Effector memory CD4-positive, alpha-beta T cell (primary cell): ENCODE data around the gene DDX17.

Experiments used
- DNase-seq, 3 donors: peaks; one replicate each; pipeline ENCODE4 v3.0.0-alpha.2; 2020
- H3K27ac ChIP-seq: 2 replicates; pipeline ENCODE4 v1.7.0; 2013; ENCODE audit warnings: mild to moderate bottlenecking, low read length, moderate library complexity; ENCODE audit not compliant: insufficient read depth, poor library complexity, severe bottlenecking
- H3K27me3 ChIP-seq: replicated peaks from 2 replicates; pipeline ENCODE4 v1.7.0; 2013; ENCODE audit warnings: mild to moderate bottlenecking, low read length; ENCODE audit not compliant: insufficient read depth, control insufficient read depth, poor library complexity, severe bottlenecking
- H3K36me3 ChIP-seq: 2 replicates; pipeline ENCODE4 v1.7.0; 2013; ENCODE audit warnings: mild to moderate bottlenecking, low read length, moderate library complexity; ENCODE audit not compliant: control insufficient read depth, insufficient read depth
- H3K4me1 ChIP-seq: 2 replicates; pipeline ENCODE4 v1.7.0; 2013; ENCODE audit warnings: low read length, mild to moderate bottlenecking; ENCODE audit not compliant: control insufficient read depth, insufficient read depth, poor library complexity, severe bottlenecking
- H3K4me3 ChIP-seq: 2 replicates; pipeline ENCODE4 v1.7.0; 2013; ENCODE audit warnings: low read length, low read depth, mild to moderate bottlenecking; ENCODE audit not compliant: insufficient read depth, poor library complexity, severe bottlenecking
- H3K9me3 ChIP-seq: 2 replicates; pipeline ENCODE4 v1.7.0; 2013; ENCODE audit warnings: mild to moderate bottlenecking, low read length, moderate library complexity; ENCODE audit not compliant: control insufficient read depth

The DDX17 gene

DNA sequence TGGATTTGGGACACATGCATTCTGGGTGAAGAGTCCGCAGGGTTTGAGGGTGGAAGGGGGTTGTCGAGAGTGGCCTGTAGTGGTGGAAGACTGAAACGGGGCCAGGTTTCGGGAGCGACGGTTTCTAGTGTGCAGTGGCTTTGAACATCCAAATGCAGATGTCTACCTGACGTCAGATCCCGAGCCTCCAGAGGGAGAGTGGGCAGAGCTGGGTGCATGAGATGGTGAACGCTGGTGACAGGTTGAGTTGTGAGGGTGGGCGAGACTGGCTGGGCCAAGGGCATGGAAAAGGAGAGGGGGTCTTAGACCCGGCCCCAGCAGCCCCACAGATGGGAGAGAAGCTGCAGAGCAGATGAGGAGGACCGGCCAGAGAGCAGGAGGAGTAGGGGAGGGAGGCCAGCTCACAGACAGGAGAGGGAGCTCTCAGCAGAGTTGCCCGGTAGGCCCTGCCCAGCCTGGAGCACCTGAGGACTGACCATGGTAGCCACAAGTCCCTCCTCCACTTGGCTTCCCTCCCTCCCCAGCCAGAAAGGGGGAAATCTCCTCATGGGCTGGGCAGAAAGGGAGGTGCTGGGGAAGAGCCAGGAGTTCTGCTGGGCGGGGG, 65.3 kb downstream of the DDX17 start:
- Histone ChIP-seq H3K4me3 (no peak overlapping the region), H3K27me3 (no peaks in the 10 kb centered on the region), H3K36me3 (no peaks in the 10 kb centered on the region), H3K27ac (no peak overlapping the region), H3K9me3 (no peaks in the 10 kb centered on the region), H3K4me1 (no peaks in the 10 kb centered on the region)
- no peak for DNase-seq

DNA sequence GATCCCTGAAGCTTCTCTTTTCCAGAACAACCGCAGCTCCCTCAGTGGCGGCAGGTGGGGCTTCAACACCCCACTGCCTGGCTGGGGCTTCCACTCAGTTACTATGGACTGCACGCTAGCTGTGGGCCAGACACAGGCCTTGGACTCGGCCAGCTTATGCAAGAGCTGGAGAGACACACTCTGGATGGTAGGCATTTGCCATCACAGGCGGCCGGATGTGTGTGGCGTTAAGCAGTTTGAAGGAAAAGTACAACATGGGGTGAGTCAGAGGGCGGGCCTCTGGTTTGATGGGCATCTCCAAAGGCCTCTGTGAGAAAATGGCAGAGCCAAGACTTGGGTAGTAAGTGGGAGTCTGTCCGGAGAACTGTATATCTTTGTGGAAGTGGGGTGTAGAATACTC, 68.7 kb downstream of the DDX17 start:
- DNase-seq, result no peak
- Histone ChIP-seq H3K36me3 (no peaks in the 10 kb centered on the region), H3K9me3 (no peaks in the 10 kb centered on the region), H3K4me1 (no peaks in the 10 kb centered on the region), H3K27me3 (no peaks in the 10 kb centered on the region), H3K27ac (no peak overlapping the region), H3K4me3 (no peak overlapping the region)

- Histone ChIP-seq H3K4me3 (no peak overlapping the region), H3K27me3 (no peaks in the 10 kb centered on the region), H3K9me3 (no peaks in the 10 kb centered on the region), H3K36me3 (no peaks in the 10 kb centered on the region), H3K27ac (no peak overlapping the region), H3K4me1 (no peaks in the 10 kb centered on the region)
- no peak for DNase-seq
Measured at GRCh38 chr22:38436629-38437395, 69.3 kb downstream of the DDX17 start.

- no peak overlapping the region for H3K27ac ChIP-seq
- H3K4me3 ChIP-seq, result no peak overlapping the region
- no peaks in the 10 kb centered on the region for H3K27me3 ChIP-seq
- H3K4me1 ChIP-seq, result no peaks in the 10 kb centered on the region
- H3K9me3 ChIP-seq, result no peaks in the 10 kb centered on the region
- DNase-seq, result no peak
- no peaks in the 10 kb centered on the region for H3K36me3 ChIP-seq
Measured at GRCh38 chr22:38435965-38436364, 70.1 kb downstream of the DDX17 start.

DNA sequence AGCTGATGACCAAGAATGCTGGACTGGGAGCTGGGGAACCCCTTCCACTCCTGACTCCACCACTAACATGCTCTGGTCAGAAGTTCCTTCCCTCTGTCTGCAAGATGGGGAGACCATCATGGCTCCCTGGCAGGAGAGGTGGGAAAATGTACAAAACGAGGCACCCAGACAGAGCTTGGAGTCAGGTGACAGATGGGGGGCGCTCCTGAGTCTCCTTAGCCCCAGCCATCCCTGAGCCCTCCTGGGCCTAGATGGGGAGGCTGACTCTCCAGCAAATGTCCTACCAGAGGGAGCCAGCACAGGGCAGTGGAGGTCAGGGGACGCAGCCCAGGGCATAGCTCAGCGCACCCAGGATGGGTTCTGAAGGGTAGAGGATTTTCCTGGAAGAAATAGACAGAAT, 71.1 kb downstream of the DDX17 start:
- Histone ChIP-seq H3K4me1 (no peaks in the 10 kb centered on the region), H3K27ac (no peak overlapping the region), H3K4me3 (no peak overlapping the region), H3K27me3 (no peaks in the 10 kb centered on the region), H3K36me3 (no peaks in the 10 kb centered on the region), H3K9me3 (no peaks in the 10 kb centered on the region)
- DNase-seq, result no peak

GRCh38 chr22:38433871-38434270, 72.2 kb downstream of the DDX17 start:
- no peaks in the 10 kb centered on the region for H3K4me1 ChIP-seq

More at GRCh38 chr22:38433871-38434270, 72.2 kb downstream of the DDX17 start:
- H3K27me3 ChIP-seq, result no peaks in the 10 kb centered on the region
- DNase-seq, result no peak
- H3K9me3 ChIP-seq, result no peaks in the 10 kb centered on the region
- no peak overlapping the region for H3K4me3 ChIP-seq
- H3K27ac ChIP-seq, result no peak overlapping the region
- no peaks in the 10 kb centered on the region for H3K36me3 ChIP-seq
